Suprapubic skin (tissue), 4 donors: ENCODE data around the gene SFT2D3. TPM values are rescaled to one million over a fixed set of nuclear protein-coding genes. Genes with fewer than 3 reads are reported as not detected.

Experiments used
- DNase-seq, 2 donors: peaks; one replicate each; pipeline ENCODE4 v3.0.0-alpha.2; 2019; ENCODE audit warnings: low spot score in 2 of 2
- H3K27ac ChIP-seq: fragments of 200-600 bp; sonication (generic); one replicate; pipeline ENCODE4 v1.5.1; 2019
- H3K27me3 ChIP-seq: fragments of 200-600 bp; sonication (generic); one replicate; pipeline ENCODE4 v1.5.1; 2019
- H3K36me3 ChIP-seq: fragments of 200-600 bp; sonication (generic); one replicate; pipeline ENCODE4 v1.5.1; 2019
- H3K4me1 ChIP-seq: fragments of 200-600 bp; sonication (generic); one replicate; pipeline ENCODE4 v1.5.1; 2019
- H3K4me3 ChIP-seq: fragments of 200-600 bp; sonication (generic); one replicate; pipeline ENCODE4 v1.5.1; 2019; ENCODE audit warnings: mild to moderate bottlenecking
- H3K9me3 ChIP-seq: fragments of 200-600 bp; sonication (generic); one replicate; pipeline ENCODE4 v1.5.1; 2019
- EP300 ChIP-seq: sonication (generic); formaldehyde crosslinking; IDR thresholded peaks from one replicate; pipeline ENCODE4 v1.6.1; 2017; ENCODE audit warnings: antibody characterized with exemption
- POLR2A ChIP-seq, 2 donors: fragments of 450-650 bp; IDR thresholded peaks; one replicate each; pipeline ENCODE4 v1.6.1; 2017; ENCODE audit warnings: antibody characterized with exemption in 2 of 2, mild to moderate bottlenecking in 2 of 2, moderate library complexity in 2 of 2
- POLR2AphosphoS5 ChIP-seq, 3 donors: sonication (generic); formaldehyde crosslinking; IDR thresholded peaks; one replicate each; pipeline ENCODE4 v1.6.1; 2017; ENCODE audit warnings: antibody characterized with exemption in 3 of 3
- WGBS: methylation state at CpG from one replicate; pipeline ENCODE4 v1.1.5; 2018; 5-methylcytosine and 5-hydroxymethylcytosine counted together
- total RNA-seq, 4 donors: library from RNA; depleted of rRNA; stranded (reverse); fragments of >200 nt; gene quantifications; one replicate each; pipeline ENCODE4 v1.1.0, GENCODE V29; 2016
- TF ChIP-seq, protein P1 (sequence below), 2 donors: fragments of 200-600 bp in 1 of 2; fragments of 450-650 bp in 1 of 2; sonication (generic) in 1 of 2; IDR thresholded peaks; one replicate each; pipeline ENCODE4 v1.5.1; 2016 to 2019; ENCODE audit warnings: antibody characterized with exemption in 2 of 2, mild to moderate bottlenecking in 1 of 2, moderate library complexity in 1 of 2

Gene SFT2D3
- total RNA-seq, 4 donors from 2014 or later, result 10.2 to 15.9 (median 12.2) TPM

DNA sequence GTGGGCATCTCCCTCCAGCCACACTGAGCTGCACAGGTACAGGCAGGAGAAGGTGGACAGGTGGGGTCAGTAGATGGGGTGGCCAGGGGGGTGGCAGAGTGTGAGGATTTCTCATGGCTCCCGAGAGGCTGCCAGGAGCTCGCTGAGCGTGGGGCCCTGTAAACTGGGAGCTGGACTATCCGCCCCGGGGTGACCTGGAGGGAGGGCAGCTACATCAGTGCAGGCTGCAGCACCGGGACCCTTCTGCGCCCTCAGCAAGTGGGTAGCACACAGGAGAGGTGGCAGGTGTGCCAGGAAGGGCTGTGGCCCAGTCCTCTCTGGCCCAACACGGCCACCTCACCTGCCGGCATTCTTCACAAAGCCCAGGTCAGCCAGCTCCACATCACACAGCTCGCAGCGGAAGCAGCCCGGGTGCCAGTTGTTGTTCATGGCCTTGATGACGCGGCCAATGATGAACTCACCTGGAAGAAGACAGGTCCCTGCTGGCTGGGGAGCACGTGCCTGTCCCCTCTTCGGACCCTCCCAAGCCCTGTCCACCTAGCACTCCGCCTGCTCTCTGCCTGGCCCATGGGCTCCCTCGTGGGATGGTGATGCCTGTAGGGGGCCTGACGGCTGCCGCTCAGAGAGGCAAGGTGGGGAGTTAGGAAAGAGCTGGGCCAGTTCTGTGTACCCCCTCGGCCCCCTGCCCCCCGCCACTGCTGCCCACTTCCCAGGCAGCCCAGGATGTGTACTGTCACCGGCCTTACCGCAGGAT lies 47.0 kb upstream of the SFT2D3 start:
- H3K4me3 ChIP-seq, result no peak overlapping the region
- DNase-seq, result no peak
- H3K36me3 ChIP-seq, result peaks cover 10% of the 10 kb centered on the region
- no peaks in the 10 kb centered on the region for H3K9me3 ChIP-seq
- H3K27ac ChIP-seq, result no peak overlapping the region
- no peaks in the 10 kb centered on the region for H3K27me3 ChIP-seq
- WGBS, result 89% methylated on average over 20 of the region's 24 CpGs
- no peak for TF ChIP-seq POLR2A (IDR thresholded peaks at IDR 0.05)
- TF ChIP-seq, protein P1, sequence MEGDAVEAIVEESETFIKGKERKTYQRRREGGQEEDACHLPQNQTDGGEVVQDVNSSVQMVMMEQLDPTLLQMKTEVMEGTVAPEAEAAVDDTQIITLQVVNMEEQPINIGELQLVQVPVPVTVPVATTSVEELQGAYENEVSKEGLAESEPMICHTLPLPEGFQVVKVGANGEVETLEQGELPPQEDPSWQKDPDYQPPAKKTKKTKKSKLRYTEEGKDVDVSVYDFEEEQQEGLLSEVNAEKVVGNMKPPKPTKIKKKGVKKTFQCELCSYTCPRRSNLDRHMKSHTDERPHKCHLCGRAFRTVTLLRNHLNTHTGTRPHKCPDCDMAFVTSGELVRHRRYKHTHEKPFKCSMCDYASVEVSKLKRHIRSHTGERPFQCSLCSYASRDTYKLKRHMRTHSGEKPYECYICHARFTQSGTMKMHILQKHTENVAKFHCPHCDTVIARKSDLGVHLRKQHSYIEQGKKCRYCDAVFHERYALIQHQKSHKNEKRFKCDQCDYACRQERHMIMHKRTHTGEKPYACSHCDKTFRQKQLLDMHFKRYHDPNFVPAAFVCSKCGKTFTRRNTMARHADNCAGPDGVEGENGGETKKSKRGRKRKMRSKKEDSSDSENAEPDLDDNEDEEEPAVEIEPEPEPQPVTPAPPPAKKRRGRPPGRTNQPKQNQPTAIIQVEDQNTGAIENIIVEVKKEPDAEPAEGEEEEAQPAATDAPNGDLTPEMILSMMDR (IDR thresholded peaks at IDR 0.05), result no peak
- TF ChIP-seq EP300, result no peak
- TF ChIP-seq POLR2AphosphoS5 (IDR thresholded peaks at IDR 0.05), result no peak
- H3K4me1 ChIP-seq, result peaks cover 22% of the 10 kb centered on the region

GRCh38 chr2:127654838-127655175 lies 46.5 kb upstream of the SFT2D3 start:
- H3K4me1 ChIP-seq, result peaks cover 22% of the 10 kb centered on the region
- WGBS, result 94% methylated on average over 5 of the region's 8 CpGs
- TF ChIP-seq POLR2A (IDR thresholded peaks at IDR 0.05), result no peak
- TF ChIP-seq EP300, result no peak
- TF ChIP-seq POLR2AphosphoS5 (IDR thresholded peaks at IDR 0.05), result no peak
- TF ChIP-seq, protein P1 (IDR thresholded peaks at IDR 0.05), result no peak
- H3K27ac ChIP-seq, result no peak overlapping the region
- no peak for DNase-seq
- H3K27me3 ChIP-seq, result no peaks in the 10 kb centered on the region
- no peaks in the 10 kb centered on the region for H3K9me3 ChIP-seq
- no peak overlapping the region for H3K4me3 ChIP-seq
- H3K36me3 ChIP-seq, result peaks cover 10% of the 10 kb centered on the region

GRCh38 chr2:127655209-127656073 lies 45.9 kb upstream of the SFT2D3 start:
- 80% methylated on average over 16 of the region's 16 CpGs for WGBS
- no peaks in the 10 kb centered on the region for H3K9me3 ChIP-seq
- TF ChIP-seq POLR2AphosphoS5 (IDR thresholded peaks at IDR 0.05) (no peak), POLR2A (IDR thresholded peaks at IDR 0.05) (no peak), EP300 (no peak)
- TF ChIP-seq, protein P1 (IDR thresholded peaks at IDR 0.05), result no peak
- no peak overlapping the region for H3K4me3 ChIP-seq
- H3K27me3 ChIP-seq, result no peaks in the 10 kb centered on the region
- no peak for DNase-seq
- H3K4me1 ChIP-seq, result peaks cover 17% of the 10 kb centered on the region
- H3K27ac ChIP-seq, result no peak overlapping the region
- peaks cover 10% of the 10 kb centered on the region for H3K36me3 ChIP-seq

GRCh38 chr2:127656569-127657231 lies 44.6 kb upstream of the SFT2D3 start:
- Histone ChIP-seq H3K27me3 (no peaks in the 10 kb centered on the region), H3K4me1 (peaks cover 22% of the 10 kb centered on the region), H3K4me3 (no peak overlapping the region), H3K36me3 (peaks cover 10% of the 10 kb centered on the region), H3K27ac (no peak overlapping the region), H3K9me3 (no peaks in the 10 kb centered on the region)
- DNase-seq, result no peak
- 93% methylated on average over 15 of the region's 15 CpGs for WGBS
- TF ChIP-seq POLR2AphosphoS5 (IDR thresholded peaks at IDR 0.05) (no peak), POLR2A (IDR thresholded peaks at IDR 0.05) (no peak), EP300 (no peak)
- TF ChIP-seq, protein P1 (IDR thresholded peaks at IDR 0.05), result no peak

GRCh38 chr2:127657232-127657595 lies 44.1 kb upstream of the SFT2D3 start:
- WGBS, result 87% methylated on average over 13 of the region's 17 CpGs
- Histone ChIP-seq H3K27ac (no peak overlapping the region), H3K9me3 (no peaks in the 10 kb centered on the region), H3K36me3 (peaks cover 10% of the 10 kb centered on the region), H3K27me3 (no peaks in the 10 kb centered on the region), H3K4me3 (no peak overlapping the region), H3K4me1 (peaks cover 27% of the 10 kb centered on the region)
- no peak for DNase-seq
- TF ChIP-seq POLR2AphosphoS5 (IDR thresholded peaks at IDR 0.05), result no peak
- TF ChIP-seq POLR2A (IDR thresholded peaks at IDR 0.05), result no peak
- TF ChIP-seq EP300, result no peak
- TF ChIP-seq, protein P1 (IDR thresholded peaks at IDR 0.05), result no peak
